SH-SY5Y (cell line): Measurements from ENCODE around the gene ATF7IP.

Experiments used
- GATA2 ChIP-seq: IDR thresholded peaks from 2 replicates; pipeline ENCODE4 v1.6.1; 2011; ENCODE audit warnings: mild to moderate bottlenecking, low read depth, low read length
- GATA3 ChIP-seq: IDR thresholded peaks from 2 replicates; pipeline ENCODE4 v1.6.1; 2011; ENCODE audit warnings: low read depth, mild to moderate bottlenecking, low read length, moderate library complexity

Gene ATF7IP

GRCh38 chr12:14365294-14366208, at the start of gene ATF7IP:
ATF7IP (plus strand) TSS chr12:14365682; CDS start chr12:14423916, 58,234 bp downstream.
- TF ChIP-seq GATA2 = no peak

- no peak for TF ChIP-seq GATA2
- TF ChIP-seq GATA3 = no peak
Measured at GRCh38 chr12:14317362-14318146, 47.9 kb upstream of the ATF7IP start.

GRCh38 chr12:14322403-14322802, 43.1 kb upstream of the ATF7IP start:
- no peak for TF ChIP-seq GATA3
- TF ChIP-seq GATA2 = no peak

GRCh38 chr12:14325716-14326343, 39.7 kb upstream of the ATF7IP start:
- TF ChIP-seq GATA2 (no peak), GATA3 (no peak)

- no peak for TF ChIP-seq GATA2
- no peak for TF ChIP-seq GATA3
Measured at GRCh38 chr12:14326699-14327098, 38.8 kb upstream of the ATF7IP start.

DNA sequence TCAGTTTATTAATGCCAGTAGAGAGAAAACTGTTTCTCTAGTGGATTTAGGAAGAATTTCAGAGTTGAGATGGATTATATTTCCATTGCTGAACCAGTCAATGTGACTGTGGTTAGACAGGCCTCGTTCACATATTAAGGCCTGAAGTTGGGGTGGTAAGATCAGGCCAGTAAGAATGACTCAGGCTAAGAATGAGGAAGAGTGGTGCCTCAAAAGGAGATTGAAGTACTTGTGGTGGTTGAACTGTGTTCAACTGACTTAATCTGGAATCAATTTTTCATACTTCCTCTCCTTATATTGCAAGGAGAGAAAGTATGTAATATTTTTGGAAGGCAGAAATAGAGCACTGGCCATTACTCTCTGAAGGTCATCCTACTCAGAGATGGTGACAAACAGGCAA, 37.8 kb upstream of the ATF7IP start:
- TF ChIP-seq GATA2 (no peak), GATA3 (no peak)

GRCh38 chr12:14332482-14332881, 33.0 kb upstream of the ATF7IP start:
- TF ChIP-seq GATA2 = no peak
- no peak for TF ChIP-seq GATA3

- TF ChIP-seq GATA2 (no peak), GATA3 (no peak)
Measured at GRCh38 chr12:14340371-14340770, 25.1 kb upstream of the ATF7IP start.

DNA sequence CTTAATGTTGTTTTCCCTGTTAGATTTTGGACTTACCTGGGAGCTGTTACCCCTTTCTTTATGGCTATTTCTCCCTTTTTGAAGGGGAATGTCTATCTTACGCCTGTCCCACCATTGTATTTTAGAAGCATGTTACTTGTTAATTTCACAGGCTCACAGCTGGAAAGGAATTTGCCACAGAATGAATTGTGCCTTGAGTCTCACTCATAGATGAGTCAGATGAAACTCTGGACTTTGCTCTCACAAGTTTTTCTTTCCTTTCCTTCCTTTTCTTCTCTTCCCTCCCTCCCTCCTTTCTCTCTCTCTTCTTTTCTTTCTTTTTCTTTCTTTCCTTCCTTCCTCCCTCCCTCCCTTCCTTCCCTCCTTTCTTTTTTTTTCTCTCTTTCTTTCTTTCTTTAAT, 9.3 kb upstream of the ATF7IP start:
- no peak for TF ChIP-seq GATA2
- no peak for TF ChIP-seq GATA3

DNA sequence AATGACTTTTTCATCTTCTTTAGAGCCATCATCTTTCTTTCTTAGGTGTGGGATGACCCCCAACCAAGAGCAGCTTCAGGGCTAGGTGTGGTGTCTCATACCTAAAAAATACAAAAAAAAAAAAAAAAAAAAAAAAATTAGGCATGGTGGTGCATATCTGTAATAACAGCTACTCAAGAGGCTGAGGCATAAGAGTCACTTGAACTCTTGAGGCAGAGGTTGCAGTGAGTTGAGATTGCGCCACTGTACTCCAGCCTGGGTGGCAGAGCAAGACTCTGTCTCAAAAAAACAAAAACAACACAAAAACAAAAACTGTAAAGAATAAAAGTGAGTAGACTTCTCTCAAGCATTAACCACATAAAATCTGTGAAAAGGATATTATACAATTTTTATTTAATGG, 8.0 kb upstream of the ATF7IP start:
- no peak for TF ChIP-seq GATA2
- no peak for TF ChIP-seq GATA3

DNA sequence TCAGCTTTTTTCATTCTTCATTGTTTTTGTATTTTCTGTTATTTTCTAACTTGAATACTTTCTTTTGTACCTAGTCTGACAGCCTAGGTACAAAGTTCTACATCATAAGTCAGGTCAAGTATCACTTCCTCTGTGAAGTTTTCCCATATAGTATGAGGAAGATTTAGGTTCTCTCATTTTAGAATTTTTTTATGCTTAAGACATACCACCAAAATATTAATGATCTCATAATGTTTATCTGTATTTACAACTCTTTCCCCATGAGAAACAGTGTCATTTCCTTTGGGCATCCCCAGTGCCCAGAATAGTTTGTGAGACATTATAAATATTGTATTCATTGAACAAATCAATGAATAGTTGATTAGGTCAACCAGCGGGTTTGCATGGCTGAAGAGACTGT, 3.1 kb upstream of the ATF7IP start:
- TF ChIP-seq GATA3 = no peak
- no peak for TF ChIP-seq GATA2

DNA sequence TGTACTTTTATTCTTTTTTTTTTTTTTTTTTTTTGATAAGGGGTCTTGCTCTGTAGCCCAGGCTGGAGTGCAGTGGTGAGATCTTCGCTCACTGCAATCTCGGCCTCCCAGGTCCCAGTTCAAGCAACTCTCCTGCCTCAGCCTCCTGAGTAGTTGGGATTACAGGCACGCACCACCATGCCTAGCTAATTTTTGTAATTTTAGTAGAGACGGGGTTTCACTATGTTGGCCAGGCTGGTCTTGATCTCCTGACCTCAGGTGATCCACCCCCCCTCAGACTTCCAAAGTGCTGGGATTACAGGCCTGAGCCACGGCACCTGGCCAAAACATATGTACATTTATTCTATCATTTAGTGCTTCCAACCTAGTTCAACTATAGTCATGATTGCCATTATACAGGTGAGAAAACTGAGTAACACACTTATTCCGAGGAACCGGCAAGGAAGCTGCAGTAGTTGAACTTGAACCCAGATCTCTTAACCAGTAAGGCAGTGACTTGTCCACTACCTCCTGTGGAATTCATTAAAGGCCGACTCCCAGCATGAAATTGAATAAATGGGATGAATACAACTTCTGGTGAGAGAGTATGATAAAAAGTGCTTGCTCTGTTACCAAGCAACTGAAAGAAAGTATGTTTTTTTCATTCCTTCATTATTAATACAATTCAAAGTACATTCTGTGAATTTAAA, 755 bp upstream of the ATF7IP start:
- TF ChIP-seq GATA2 = no peak

- TF ChIP-seq GATA2 (no peak), GATA3 (no peak)
Measured at GRCh38 chr12:14366209-14367039, 942 bp downstream of the ATF7IP start.
